Immature natural killer cell (primary cell): ENCODE data around the gene TRHDE. TPM values are rescaled to one million over a fixed set of nuclear protein-coding genes. Genes with fewer than 3 reads are reported as not detected.
"Not testable (repeated sequence)": the region's sequence is repeated elsewhere in the genome, so short reads cannot be mapped to it uniquely, and the experiment has no call there.

Experiments used
- DNase-seq, 3 donors: peaks; one replicate each; pipeline ENCODE4 v3.0.0; 2022; ENCODE audit warnings: mixed read lengths in 1 of 3
- H3K27ac Mint-ChIP-seq, 6 donors: one replicate each; pipeline ENCODE4 v1.8.0; 2020; ENCODE audit warnings: mixed read lengths in 6 of 6, mild to moderate bottlenecking in 5 of 6, inconsistent platforms in 4 of 6, moderate library complexity in 3 of 6
- H3K27me3 Mint-ChIP-seq, 3 donors: one replicate each; pipeline ENCODE4 v1.8.0; 2020 to 2021; ENCODE audit warnings: low read depth in 3 of 3, mild to moderate bottlenecking in 3 of 3, mixed read lengths in 3 of 3, moderate library complexity in 3 of 3, inconsistent platforms in 1 of 3
- H3K36me3 Mint-ChIP-seq, 3 donors: one replicate each; pipeline ENCODE4 v1.8.0; 2020; ENCODE audit warnings: mixed read lengths in 3 of 3, inconsistent platforms in 2 of 3, mild to moderate bottlenecking in 2 of 3
- H3K4me1 Mint-ChIP-seq, 2 donors: one replicate each; pipeline ENCODE4 v1.8.0; 2020; ENCODE audit warnings: inconsistent platforms in 2 of 2, mild to moderate bottlenecking in 2 of 2, mixed read lengths in 2 of 2, moderate library complexity in 1 of 2
- H3K4me3 Mint-ChIP-seq, 5 donors: one replicate each; pipeline ENCODE4 v1.8.0; 2020; ENCODE audit warnings: mild to moderate bottlenecking in 5 of 5, mixed read lengths in 5 of 5, inconsistent platforms in 3 of 5, moderate library complexity in 3 of 5
- H3K9me3 Mint-ChIP-seq, 6 donors: one replicate each; pipeline ENCODE4 v1.8.0; 2020; ENCODE audit warnings: mild to moderate bottlenecking in 6 of 6, mixed read lengths in 6 of 6, inconsistent platforms in 4 of 6, moderate library complexity in 3 of 6
- polyA plus RNA-seq, 3 donors: library from polyadenylated mRNA; unstranded; fragments of 300-500 nt; fragmentation: Illumina TruSeq; gene quantifications; one replicate each; pipeline ENCODE4 v1.2.3, GENCODE V29; 2021

The TRHDE gene
- polyA plus RNA-seq, 3 donors from 2014 or later, result not detected

DNA sequence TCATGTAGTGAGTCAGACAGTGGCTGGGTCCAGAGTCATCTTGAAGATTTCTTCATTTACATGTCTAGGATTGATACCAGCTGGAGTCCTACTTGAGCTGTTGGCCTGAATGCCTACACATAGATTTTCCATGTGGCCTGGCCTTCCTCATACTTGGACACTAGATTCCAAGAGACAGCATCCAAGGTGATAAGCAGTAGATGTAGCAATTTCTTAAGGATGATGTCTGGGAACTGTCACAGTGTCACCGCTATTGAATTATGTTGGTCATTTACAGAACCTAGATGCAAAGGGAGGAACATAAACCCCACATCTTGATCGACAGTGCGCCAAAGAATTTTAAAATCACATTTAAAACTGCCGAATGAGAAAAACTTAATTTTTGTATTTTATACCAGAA lies 412.3 kb downstream of the TRHDE start:
- DNase-seq, result no peak

DNA sequence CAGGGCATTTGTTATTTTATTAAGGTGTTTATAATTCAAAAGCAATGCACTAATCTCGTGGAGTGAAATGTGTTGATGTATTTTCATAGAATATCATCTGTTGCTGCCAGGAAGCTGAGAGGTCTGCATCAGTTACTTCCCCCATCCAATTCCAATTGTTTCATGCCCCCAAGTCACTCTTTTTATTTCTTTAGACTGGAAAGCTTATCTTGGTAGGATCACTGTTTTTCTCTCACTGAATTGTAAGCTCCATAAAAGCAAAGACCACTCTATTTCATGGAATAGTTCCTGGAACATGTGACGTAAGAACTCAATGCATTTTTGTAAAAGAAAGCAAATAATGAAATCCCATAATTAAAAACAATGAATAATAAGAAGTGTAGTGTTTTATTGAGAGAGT lies 420.2 kb downstream of the TRHDE start:
- no peak overlapping the region for H3K4me3 Mint-ChIP-seq
- no peak for DNase-seq
- peaks cover 2 to 9% (median 4%) of the 10 kb centered on the region in 6 donors for H3K9me3 Mint-ChIP-seq
- H3K4me1 Mint-ChIP-seq, result no peaks in the 10 kb centered on the region
- peaks cover 0 to 2% (median 1%) of the 10 kb centered on the region in 3 donors for H3K27me3 Mint-ChIP-seq
- H3K36me3 Mint-ChIP-seq, result no peaks in the 10 kb centered on the region
- H3K27ac Mint-ChIP-seq, result no peak overlapping the region

More for the DNA sequence above, 412.3 kb downstream of the TRHDE start:
- Mint-ChIP-seq H3K36me3 (peaks cover 0 to 9% (median 5%) of the 10 kb centered on the region in 3 donors), H3K4me3 (no peak overlapping the region), H3K27me3 (peaks cover 0 to 2% (median 0%) of the 10 kb centered on the region in 3 donors), H3K4me1 (no peaks in the 10 kb centered on the region), H3K9me3 (peaks cover 2 to 14% (median 10%) of the 10 kb centered on the region in 6 donors), H3K27ac (no peak overlapping the region)

DNA sequence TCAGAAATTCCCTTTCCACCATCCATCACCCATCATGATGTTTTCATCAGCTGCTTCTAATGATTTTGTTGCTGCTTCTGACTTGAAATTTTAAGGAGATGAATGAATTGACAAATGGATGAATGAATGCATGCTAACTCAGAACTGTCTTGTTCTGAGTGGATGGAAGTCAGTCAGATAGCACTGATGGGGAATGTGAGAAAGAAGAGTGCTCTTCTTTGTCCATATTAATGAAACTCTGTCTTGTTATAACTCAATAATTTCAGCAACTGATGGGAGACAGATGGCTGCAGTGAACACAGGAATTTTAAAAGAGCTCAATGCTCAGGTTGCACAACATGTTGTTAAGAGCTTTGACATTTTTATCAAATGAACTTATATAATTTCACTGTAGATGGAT lies 422.0 kb downstream of the TRHDE start:
- H3K4me3 Mint-ChIP-seq, result no peak overlapping the region
- H3K36me3 Mint-ChIP-seq, result peaks cover 0 to 3% (median 0%) of the 10 kb centered on the region in 3 donors
- peaks cover 2 to 9% (median 5%) of the 10 kb centered on the region in 6 donors for H3K9me3 Mint-ChIP-seq

DNA sequence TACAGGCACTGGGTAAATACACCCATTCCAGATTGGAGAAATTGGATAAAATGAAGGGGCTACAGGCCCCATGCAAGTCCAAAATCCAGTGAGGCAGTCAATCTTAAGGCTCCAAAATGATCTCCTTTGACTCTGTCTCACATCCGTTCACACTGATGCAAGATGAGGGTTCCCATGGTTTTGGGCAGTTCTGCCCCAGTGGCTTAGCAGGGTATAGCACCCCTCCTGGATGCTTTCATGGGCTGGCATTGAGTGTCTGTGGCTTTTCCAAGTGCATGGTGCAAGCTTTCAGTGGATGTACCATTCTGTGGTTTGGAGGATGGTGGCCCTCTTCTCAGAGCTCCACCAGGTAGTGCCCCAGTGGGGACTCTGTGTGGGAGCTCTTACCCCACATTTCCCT lies 427.2 kb downstream of the TRHDE start:
- Mint-ChIP-seq H3K27ac (no peak overlapping the region), H3K27me3 (peaks cover 0 to 2% (median 2%) of the 10 kb centered on the region in 3 donors), H3K4me3 (no peak overlapping the region), H3K36me3 (peaks cover 0 to 6% (median 0%) of the 10 kb centered on the region in 3 donors), H3K9me3 (peaks cover 2 to 19% (median 5%) of the 10 kb centered on the region in 6 donors), H3K4me1 (no peaks in the 10 kb centered on the region)
- DNase-seq, result no peak

More for the DNA sequence above, 422.0 kb downstream of the TRHDE start:
- DNase-seq, result no peak
- H3K27ac Mint-ChIP-seq, result no peak overlapping the region
- H3K27me3 Mint-ChIP-seq, result peaks cover 0 to 2% (median 1%) of the 10 kb centered on the region in 3 donors
- H3K4me1 Mint-ChIP-seq, result no peaks in the 10 kb centered on the region

DNA sequence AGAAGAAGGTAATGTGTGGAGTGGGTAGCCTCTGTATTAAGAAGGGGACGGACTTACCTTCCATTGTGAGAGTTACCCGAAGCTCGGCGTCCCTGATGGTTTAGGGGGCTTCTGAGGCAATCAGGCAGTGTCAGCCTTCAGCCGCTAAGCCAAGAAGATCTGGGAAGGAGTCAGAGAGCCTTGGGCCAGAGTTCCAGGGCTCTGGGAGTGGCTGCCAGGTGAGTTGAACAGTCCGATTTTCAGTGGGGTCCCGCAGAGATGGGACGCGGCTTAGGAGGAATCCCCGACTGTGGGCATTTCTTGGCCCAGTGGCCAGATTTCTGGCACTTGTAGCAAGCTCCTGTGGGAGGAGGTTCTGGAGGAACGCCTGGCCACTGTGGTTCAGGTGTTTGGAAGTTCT lies 439.9 kb downstream of the TRHDE start:
- not testable (repeated sequence) for H3K4me3 Mint-ChIP-seq, H3K27ac Mint-ChIP-seq, H3K27me3 Mint-ChIP-seq, H3K4me1 Mint-ChIP-seq, H3K9me3 Mint-ChIP-seq, H3K36me3 Mint-ChIP-seq, DNase-seq

DNA sequence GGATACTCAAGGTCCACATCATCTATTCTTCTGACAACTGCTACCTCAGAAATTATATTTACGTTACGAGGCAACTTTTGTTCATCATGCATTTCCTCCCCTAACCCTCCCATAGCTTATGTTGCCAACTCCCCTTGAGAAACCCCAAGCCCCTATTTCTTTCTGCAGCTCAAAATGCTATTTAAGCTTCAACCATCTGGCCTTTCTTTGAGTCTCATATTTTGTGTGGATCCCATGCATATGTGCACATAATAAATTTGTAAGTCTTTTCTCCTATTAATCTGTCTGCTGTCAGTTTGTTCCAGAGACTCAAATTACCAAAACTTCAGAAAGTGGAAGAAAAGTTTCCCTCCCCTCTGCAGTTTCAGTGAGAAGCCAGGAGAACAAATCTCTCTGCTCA lies 444.1 kb downstream of the TRHDE start:
- Mint-ChIP-seq H3K4me1 (no peaks in the 10 kb centered on the region), H3K9me3 (peaks cover 0 to 13% (median 6%) of the 10 kb centered on the region in 6 donors), H3K27ac (no peak overlapping the region), H3K36me3 (no peaks in the 10 kb centered on the region), H3K27me3 (no peaks in the 10 kb centered on the region), H3K4me3 (no peak overlapping the region)
- DNase-seq, result no peak

DNA sequence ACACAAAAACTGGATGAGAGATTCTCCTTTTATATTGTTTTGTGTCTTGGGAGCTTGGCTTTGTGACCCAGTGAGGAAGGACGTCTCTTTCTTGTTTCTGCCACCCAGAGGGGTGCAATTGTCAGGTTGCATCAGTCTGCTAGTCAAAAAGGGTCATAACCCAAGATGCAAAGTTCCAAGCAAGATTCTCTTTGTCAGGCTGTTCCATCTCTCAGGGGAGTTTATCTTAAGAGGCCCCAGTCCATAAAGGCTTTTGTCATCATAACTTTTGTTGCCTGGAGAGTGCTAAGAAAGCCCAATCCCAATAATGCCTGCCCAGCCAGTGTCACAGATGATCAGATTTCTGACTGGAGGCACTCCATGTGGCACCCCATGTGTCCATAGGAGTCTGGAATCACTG lies 444.9 kb downstream of the TRHDE start:
- H3K4me1 Mint-ChIP-seq, result no peaks in the 10 kb centered on the region
- no peaks in the 10 kb centered on the region for H3K27me3 Mint-ChIP-seq
- no peaks in the 10 kb centered on the region for H3K36me3 Mint-ChIP-seq
- peaks cover 0 to 19% (median 6%) of the 10 kb centered on the region in 6 donors for H3K9me3 Mint-ChIP-seq
- no peak for DNase-seq
- no peak overlapping the region for H3K4me3 Mint-ChIP-seq
- no peak overlapping the region for H3K27ac Mint-ChIP-seq
